HG03521 (cell line): ENCODE measurements around the gene ISG20.
"Not testable (repeated sequence)": the region's sequence is repeated elsewhere in the genome, so short reads cannot be mapped to it uniquely, and the experiment has no call there.

Source experiments
- ATAC-seq: cut with Tn5 transposase; IDR thresholded peaks from one replicate; pipeline ENCODE4 v1.9.1; 2021; ENCODE audit warnings: mild to moderate bottlenecking, moderate library complexity; ENCODE audit not compliant: unreplicated experiment

The ISG20 gene

DNA sequence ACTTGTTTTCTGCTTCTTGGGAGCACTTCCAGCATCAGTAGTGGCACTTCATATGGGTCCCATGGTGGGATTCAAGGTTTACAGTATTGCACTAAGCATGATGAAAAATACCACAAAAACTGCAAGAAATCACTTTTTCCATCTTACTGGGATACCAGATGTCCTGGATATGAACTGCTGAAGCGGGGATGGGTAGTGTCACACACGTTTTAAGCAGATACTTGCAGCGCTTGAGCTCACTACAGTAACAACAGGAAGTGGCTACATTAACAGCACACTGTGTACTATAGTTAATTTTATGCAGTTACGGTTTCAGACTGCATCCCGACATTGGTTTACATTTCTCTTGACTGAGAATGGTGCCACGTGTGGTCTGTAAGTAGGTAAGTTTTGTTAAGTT is 3.5 kb upstream of the ISG20 start:
- peak; percentile 27 for ATAC-seq

DNA sequence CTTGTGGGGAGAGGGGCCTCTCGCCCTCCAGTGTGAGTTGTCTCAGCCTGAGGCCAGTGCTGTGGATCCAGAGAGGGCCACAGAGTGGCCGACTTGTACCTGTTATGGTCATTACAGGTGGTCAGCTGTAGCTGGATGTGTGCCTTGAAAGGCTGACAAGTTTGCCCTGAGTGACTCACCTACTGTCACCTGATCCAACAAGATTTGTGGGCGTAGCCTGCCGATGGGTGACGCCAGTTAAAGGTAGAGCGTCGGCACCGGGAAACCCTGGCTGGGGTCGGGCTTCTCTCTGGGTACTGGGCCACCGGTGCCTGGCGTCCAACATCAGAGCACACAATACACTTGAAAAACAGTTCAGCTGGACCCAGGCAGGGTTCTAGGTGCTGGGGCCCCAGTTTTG is 2.8 kb upstream of the ISG20 start:
- no peak for ATAC-seq

DNA sequence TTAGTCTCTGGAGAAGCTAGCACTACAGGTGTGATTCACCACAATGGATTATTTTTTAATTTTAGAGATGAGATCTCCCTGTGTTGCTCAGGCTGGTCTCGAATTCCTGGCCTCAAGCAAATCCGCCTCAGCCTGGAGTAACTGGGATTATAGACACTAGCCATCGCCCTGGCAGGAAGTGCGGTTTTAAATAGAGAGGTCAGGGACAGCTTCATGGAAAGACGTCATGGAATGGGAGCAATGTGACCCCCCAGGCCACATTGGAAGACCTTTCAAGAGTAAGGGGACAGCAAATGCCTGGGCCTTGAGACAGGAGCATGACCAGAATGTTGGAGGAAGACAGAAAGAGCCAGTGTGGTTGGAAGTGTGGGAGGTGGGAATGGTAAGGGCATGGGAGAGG is 2.2 kb upstream of the ISG20 start:
- no peak for ATAC-seq

DNA sequence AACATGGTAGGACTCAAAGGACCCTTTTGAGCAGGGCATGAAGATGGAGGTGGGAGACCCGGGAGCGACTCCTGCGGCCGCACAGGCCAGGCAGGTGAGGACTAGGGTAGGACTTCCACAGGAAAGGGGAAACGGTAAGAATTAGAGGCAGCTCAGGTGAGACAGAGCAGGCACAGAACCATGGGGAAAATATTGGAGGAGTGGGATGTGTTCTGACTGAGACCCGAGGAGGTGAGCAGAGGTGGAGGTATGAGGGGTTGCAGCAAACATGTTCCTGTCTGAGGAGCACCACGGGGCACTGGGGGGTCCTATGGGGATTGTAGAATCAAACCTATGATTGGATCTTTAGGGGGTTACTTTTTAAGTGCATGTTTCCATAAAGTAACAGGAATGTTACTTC is 1.4 kb upstream of the ISG20 start:
- no peak for ATAC-seq

DNA sequence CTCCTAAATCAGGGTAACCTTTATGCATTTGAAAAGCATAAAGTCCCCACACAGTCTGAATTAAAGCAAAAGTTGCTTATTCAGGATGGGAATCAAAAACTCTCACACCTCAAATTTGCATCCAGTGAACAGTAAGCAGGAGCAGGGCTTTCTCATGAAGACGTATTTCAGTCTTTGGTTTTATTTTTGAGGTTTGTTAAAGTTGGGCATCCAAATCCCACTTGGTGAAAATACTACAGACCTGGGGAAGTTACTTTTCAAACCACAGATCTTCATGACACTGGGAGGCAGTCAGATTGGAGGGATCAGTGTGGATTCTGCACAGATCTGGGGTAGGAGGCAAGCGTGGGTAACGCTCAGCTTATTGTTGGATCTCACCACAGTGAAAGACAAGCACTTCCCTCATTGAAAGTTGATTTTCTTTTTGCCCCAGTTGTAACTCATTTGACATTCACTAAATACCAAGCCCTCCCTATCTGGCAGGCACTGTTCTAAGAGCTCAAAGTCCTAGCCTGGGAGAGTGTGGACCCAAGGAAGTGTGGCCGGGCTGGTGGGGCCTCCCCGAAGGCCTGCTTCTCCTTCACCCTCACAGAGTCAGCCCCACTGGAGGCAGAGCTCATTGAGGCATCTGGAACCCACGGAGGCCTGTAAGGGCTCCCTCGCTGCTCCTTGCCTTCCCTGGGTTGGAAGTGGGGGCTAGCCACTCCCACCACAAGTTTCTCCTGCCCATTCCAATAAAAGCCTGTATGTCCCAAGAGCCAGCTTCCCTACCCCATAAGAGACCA is 783 bp upstream of the ISG20 start:
- ATAC-seq, result no peak

DNA sequence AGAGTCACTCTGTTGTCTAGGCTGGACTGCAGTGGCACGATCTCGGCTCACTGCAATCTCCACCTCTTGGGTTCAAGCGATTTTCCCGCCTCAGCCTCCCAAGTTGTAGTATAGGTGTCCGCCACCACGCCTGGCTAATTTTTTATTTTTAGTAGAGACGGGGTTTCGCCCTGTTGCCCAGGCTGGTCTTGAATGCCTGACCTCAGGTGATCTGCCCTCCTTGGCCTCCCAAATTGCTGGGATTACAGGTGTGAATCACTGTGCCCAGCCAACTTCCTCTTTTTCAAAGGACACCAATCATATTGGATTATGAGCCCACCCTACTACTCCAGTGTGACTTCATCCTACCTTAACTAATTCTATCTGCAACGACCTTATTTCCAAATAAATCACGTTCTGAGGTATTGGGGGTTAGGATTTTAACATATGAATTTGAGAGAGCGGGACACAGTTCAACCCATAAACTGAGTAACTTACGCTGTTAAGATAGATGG is 3.2 kb downstream of the ISG20 start:
- no peak for ATAC-seq

DNA sequence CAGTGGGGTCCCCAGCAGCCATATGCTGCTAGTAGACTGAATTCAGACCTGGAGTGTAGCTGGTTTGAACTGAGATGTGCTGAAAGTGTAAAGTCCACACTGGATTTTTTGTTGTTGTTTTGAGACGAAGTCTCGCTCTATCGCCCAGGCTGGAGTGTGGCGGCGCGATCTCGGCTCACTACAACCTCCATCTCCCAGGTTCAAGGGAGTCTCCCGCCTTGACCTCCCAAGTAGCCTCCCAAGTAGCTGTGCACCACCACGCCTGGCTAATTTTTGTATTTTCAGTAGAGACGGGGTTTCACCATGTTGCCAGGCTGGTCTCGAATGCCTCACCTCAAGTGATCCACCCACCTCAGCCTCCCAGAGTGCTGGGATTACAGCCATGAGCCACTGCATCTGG is 3.7 kb downstream of the ISG20 start:
- not testable (repeated sequence) for ATAC-seq

DNA sequence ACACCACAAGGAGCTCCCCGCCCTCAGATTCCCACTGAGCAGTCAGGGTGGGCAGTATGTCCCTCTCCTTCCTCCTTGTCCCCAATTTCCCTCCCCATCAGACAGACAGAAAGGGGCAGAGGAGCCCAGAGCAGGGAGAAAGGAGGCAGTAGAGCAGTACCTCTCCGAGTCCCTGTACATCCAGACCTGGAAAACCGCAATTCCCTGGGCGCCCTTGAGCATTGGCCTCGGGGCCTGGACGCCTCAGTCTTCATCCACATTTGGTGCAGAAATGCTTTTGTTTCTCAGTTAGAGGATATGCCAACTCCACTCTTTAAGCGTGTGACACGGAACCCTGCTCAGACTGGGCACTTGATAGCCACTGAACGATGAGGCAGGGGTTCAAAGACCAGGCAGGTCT is 5.9 kb downstream of the ISG20 start:
- ATAC-seq, result no peak

DNA sequence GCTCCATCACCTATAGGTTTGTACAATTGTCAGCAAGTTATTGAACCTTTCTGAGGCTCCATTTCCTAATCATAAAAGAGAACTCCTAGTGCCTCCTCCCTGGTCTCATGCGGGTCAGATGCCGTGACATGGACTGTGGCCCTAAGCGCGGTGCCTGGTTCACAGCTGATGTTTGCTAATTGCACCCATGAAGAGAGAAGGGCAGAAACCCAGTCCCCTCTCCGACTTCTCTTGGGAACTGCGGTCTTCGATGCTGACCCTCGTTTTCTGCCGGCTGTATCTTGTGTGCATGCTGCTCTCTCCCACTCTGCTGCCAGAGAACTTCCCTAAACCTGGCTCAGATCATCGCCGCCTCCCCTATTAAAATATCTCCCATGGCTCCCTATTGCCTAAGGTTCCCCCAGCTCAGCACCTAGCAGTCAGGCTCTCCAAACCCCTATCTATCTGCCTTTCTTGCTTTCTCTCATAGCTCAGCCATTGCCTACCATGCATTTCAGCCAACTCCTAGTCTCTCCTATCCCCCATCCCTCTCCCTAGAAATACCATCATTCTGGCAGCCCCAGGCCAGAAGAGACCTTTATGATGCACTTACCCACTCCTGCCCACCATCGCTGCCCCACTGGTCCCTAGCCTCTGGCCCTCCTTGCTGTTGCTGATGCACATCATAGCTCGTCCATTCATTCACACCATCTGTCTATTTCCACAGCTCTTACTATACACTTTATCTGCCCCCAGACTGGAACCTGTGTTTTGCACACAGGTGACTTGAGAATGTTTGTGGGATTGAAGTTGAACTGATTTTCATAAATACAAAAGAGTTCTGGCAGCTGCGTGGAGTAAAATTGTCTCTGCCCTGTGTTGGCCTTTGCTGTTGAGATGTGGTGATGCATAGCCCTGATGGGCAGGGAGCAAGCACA is 6.6 kb downstream of the ISG20 start:
- no peak for ATAC-seq

DNA sequence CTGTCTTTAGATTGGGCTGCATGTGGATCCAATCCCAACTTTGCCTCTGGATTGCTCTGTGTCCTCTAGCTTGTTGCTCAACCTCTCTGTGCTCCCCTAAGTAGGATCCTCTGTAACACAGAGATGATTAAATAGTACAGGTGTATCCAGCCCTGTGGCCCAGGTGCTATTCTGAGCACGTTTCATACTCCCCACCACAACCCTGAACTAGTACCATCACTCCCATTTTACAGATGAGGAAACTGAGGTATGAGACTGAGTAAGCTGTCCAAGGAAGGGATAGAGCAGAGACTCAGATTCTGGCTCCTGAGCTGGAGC is 7.2 kb downstream of the ISG20 start:
- ATAC-seq, result no peak

DNA sequence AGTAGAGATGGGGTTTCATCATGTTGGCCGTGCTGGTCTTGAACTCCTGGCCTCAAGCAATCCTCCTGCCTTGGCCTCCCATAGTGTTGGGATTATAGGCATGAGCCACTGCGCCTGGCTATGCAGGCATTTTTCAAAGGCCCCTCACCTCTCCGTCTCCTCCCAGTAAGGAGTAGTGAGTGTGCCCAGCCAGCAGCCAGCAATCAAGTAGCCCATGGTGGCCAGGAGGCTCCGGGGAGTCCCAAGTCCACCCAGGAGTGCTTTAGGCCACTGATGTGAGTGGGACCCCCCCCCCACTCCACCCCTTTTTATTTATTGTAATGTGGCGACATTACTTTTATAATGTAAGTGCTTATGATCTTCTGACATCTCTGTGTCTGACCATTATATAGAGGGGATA is 8.1 kb downstream of the ISG20 start:
- ATAC-seq, result no peak

DNA sequence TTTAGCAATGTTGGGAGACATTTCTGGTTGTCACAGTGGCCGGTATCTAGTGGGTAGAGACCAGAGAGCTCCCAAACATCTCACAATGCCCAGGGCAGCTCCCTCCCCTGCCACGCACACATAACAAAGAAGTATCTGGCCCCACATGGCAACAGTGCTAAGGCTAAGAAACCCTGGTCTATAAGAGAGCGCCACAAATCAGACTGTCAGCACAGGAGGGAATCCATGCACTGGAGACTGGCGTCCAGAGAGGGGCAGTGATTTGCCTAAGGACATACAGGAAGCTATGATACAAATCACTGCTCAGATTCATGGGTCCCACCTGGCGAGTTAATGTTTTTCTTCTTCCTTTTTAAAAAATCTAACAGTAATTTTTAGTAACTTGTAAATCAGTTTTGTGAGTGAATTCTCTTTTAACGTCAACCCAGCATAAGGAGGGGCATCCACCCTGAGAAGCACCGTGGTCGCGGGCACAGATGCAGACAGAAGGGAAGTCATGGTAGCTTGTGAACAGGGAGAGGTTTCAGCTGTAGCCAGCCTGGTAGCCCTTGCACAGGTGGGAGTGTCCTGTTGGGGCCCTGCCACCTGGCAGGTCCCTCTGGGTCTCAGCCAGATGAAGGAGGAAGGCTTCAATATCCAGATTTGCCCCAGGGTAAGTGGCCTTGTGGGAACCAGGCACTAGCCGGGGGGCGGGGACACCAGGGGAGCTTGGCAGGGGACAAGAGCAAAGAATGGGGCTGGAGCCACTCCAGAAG is 8.7 kb downstream of the ISG20 start:
- ATAC-seq, result no peak

DNA sequence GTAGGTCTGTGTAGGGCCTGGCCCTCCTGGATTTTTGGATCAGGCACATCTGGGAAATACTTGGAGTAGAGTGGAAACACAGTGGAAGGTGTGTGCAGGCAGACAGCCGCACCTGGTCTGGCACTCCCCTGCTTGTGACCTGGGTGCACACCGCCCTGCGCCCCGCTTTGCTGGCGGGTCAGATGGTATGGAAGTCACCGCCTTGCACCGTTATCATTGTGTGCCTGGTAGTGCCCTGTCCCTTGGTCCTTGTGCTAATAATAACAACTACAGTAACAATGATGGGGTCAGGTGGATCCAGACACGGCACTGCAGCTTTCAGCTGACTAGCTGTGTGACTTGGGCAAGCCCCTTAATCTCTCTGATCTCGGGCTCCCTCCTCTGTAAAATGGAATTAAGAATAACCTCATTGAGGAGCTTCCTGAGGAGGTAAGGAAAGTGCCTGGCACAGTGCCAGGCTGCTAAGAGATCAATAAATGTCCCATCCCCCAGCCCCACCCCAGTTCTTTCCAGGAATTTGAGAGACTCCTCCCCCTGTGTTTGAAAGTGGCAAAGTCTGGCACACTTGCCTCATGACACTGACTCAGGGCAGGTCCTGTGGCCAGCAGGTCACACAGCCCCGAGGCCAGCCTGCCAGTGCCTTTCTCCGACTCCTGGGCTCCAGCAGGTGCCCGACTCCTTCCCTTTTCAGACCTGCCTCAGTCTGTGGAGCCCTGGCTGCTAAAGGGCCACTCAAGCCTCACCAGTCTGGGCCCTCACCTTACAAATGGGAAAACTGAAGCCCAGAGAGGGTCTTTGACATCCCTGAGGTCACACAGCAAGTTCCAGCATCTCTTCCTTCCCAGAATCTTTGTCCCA is 9.8 kb downstream of the ISG20 start:
- ATAC-seq, result no peak

DNA sequence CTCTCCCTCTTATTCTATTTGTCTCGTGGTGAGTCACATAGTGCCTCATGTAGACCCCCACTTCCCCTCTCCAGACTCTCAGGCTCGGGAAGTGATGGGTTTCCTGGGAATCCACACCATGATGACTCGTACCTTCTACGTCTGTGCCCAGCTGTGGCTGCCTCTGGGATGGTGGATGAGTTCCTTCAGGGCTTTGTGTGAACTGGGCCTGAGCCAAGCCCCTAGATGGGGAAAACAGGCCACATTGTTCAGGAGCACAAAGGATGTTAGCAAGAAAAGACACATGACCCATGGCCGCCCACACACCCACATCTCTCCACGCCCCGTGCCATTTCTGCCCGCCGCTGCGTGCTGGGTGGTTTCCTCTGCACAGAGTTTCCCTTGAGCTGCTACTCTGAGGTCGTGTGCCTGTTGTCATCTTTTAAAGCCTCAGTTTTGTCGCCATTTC is 10.5 kb downstream of the ISG20 start:
- ATAC-seq, result peak; percentile 56

DNA sequence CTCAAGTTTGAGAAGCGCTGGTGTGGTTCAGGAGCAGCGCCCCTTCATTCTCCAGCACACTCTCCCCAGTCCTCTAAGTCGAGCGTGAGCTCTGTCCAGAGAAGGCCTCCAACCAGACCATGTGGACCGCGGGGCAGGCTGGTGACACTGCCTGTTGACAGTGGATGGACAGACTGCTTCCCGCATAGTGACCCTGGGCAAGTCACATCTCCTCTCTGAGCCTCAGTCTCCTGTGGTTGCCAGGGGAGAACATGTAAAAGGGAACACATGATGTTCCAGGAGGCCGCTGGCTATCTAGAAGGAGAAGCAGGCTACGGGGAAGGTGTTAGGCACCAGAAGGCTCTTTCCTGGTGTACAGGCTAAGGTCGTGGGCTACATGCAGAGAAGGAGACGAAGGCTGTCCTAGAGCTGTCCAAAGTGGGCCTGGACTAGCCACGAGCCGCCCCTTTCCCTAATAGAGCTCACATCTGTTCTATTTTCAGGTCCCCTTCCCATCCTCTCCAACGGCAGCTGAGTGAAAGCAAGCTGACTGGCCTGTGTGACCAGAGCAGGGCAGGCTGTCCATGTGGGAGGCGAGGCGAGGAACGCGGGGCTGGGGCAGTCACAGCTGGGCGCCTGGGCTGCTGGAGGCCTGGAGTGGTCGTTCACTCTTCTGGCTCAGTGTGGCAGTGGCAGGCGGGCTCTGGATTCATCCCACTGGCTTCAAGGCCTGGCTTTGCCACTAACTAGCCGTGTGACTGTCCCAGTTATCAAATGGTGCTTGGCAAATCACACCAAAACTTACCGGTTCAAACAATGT is 11.1 kb downstream of the ISG20 start:
- no peak for ATAC-seq

DNA sequence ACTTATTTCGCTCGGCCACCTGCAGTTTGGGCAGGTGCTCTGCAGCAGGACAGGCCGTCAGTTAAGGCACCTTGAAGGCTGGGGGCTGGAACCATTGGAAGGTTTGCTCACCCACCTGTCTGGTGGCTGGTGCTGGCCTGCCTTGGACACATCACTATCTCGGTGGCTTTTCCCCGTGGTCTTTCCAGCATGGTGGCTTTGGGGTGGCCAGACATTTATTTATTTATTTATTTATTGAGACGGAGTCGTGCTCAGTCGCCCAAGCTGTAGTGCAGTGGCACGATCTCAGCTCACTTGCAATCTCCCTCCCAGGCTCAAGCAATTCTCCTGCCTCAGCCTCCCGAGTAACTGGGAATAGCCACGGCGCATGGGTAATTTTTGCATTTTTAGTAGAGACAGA is 11.7 kb downstream of the ISG20 start:
- ATAC-seq, result no peak

DNA sequence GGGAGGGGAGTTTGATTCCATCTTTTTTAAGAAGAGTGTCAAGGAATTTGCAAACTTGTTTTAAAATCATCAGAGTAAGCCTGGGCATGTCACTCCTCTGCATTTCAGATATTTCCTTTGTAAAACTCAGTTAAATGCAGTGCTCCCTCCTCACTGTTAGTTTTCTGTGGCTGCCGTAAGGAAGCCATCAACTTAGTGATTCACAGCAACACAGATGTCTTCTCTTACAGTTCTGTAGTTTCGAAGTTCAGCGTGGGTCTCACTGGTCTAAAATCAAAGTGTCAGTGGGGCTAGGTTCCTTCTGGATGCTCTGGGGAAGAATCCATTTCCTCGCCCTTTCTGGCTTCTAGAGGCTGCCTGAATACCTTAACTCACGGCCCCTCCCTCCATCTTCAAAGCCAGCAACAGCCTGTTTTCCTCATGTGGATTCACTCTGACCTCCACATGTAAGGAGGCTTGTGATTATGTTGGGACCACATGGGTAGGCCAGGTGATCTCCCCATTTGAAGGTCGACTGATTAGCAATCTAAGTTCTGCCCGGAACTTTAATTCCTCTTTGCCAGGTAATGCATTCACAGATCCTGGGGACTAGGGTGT is 12.4 kb downstream of the ISG20 start:
- ATAC-seq, result no peak

DNA sequence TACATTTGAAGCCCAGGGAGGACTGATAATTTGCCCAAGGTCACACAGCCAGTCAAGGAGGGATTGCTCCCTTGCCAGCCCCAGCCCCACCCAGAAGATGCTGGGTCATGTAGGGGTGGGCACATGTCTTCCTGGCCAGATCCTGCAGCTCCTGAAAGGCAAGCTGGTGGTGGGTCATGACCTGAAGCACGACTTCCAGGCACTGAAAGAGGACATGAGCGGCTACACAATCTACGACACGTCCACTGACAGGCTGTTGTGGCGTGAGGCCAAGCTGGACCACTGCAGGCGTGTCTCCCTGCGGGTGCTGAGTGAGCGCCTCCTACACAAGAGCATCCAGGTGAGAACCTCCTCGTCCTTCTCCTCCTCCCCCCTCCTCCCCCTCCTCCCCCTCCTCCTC is 13.2 kb downstream of the ISG20 start:
- no peak for ATAC-seq
